GM23248 (cell line): ENCODE results near the gene IMPG1.

Source experiments
- EZH2 ChIP-seq: fragments of 200-600 bp; sonication (generic); IDR thresholded peaks from 2 replicates; pipeline ENCODE4 v1.6.1; 2018; ENCODE audit warnings: antibody characterized with exemption, mild to moderate bottlenecking; ENCODE audit not compliant: insufficient read depth, poor library complexity, severe bottlenecking
- EZH2phosphoT487 ChIP-seq: fragments of 200-600 bp; sonication (generic); IDR thresholded peaks from 2 replicates; pipeline ENCODE4 v1.6.1; 2018; ENCODE audit warnings: antibody characterized with exemption, moderate library complexity, mild to moderate bottlenecking, low read depth; ENCODE audit not compliant: insufficient read depth

- TF ChIP-seq EZH2 (no peak), EZH2phosphoT487 (no peak)
Measured at GRCh38 chr6:76003686-76004085, 68.8 kb downstream of the IMPG1 start.
